Erythroblast (primary cell): Measurements from ENCODE around the gene CDT1.

Experiments
- GATA1 ChIP-seq: IDR thresholded peaks from 2 replicates; pipeline ENCODE4 v1.6.1; 2011; ENCODE audit warnings: low read depth, mild to moderate bottlenecking, control low read depth, low read length, moderate library complexity
- POLR2A ChIP-seq: IDR thresholded peaks from 2 replicates; pipeline ENCODE4 v1.6.1; 2011; ENCODE audit warnings: mild to moderate bottlenecking, low read length

DNA sequence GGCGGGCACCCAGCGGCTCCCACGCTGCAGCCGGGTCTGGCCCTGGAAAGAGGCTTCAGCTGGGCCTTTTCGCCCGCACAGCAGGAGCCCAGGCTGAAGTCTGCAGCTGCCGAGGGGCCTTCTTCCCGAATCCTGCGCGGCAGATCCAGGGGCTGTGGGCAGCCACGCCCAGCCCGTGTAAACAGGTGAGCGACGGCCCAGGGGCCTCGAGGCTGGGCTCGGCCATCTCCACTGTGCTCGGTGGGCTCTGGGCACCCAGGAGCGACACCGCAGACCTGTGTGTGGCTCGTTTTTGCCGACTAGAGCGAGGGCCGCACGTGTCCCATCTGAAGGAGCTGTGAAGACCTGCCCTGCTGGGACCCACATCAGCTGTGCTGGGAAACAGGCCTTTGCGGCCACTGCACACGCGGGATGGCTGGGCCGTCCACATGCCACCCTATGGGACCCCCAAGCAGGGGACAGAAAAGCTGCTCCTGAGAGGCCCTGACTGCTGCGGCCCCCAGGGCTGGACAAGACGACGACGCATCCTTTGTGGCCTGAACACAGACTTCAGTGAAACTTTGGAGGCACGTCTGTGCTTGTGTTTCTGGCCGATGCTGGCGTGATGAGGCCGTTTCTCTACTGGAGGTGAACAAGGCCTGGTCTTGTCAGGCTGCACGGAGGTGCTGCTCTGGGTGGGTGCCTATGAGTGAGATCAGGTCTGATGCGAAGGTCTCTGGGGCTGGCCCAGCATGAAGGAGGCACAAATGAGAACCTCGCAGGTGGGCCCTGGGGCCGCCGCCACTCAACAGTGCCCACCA, 13.3 kb downstream of the CDT1 start:
- TF ChIP-seq POLR2A: no peak
- no peak for TF ChIP-seq GATA1
